K562 (cell line): Measurements from ENCODE around the gene DGKB. TPM values are rescaled to one million over a fixed set of nuclear protein-coding genes. Genes with fewer than 3 reads are reported as not detected.

ENCODE experiments used
- ATAC-seq: fragments of 200-7000 bp; cut with Tn5 transposase; 3 replicates; pipeline ENCODE4 v1.9.1; 2020; ENCODE audit warnings: moderate library complexity
- BruUV-seq: library from RNA; stranded (reverse); fragments of 400-500 nt; replicated peaks from 2 replicates; lab custom pipeline; 2021; lab: Mats Ljungman, UMichigan
- CTCF ChIA-PET: fragments of 300-600 bp; formaldehyde crosslinking; extraction: SDS; loops from one replicate; lab custom pipeline; 2021; ENCODE audit warnings: low intra/inter-chr PET ratio; lab: Yijun Ruan, JAX
- POLR2A ChIA-PET: fragments of 300-600, 350-650 bp; sonication (Branson Sonifier 250); formaldehyde crosslinking; extraction: SDS; loops from one replicate; lab custom pipeline; 2021; ENCODE audit warnings: antibody characterized with exemption, inconsistent platforms; lab: Yijun Ruan, JAX
- DNase-seq, 4 experiments: peaks; one replicate each; pipeline versions ENCODE4 v3.0.0 to v3.0.0-alpha.2; 2011 to 2018; ENCODE audit warnings: low spot score in 3 of 4, mixed read lengths in 3 of 4; ENCODE audit errors: extremely low read depth in 1 of 4
- FAIRE-seq: peaks from 2 replicates; lab custom pipeline; 2011; peaks lifted over from hg19 to GRCh38; lab: Jason Lieb, UNC
- H2AFZ ChIP-seq: 2 replicates; pipeline ENCODE4 v1.6.0; 2011; ENCODE audit warnings: low read depth, low read length, control low read depth, inconsistent platforms
- H3K27ac ChIP-seq: fragments of 200-600 bp; 3 replicates; pipeline ENCODE4 v1.8.0; 2011; ENCODE audit warnings: low read depth, mild to moderate bottlenecking, control low read depth, inconsistent platforms, low read length, moderate library complexity, mixed read lengths; ENCODE audit errors: extremely low read depth
- H3K27me3 ChIP-seq, 2 experiments: fragments of 300-600 bp in 1 of 2; 2 replicates in 1 of 2; 3 replicates in 1 of 2; pipeline versions ENCODE4 v1.6.0 to v1.8.0; 2011; ENCODE audit warnings: inconsistent platforms in 2 of 2, low read length in 2 of 2, mild to moderate bottlenecking in 1 of 2, mixed read lengths in 1 of 2, moderate library complexity in 1 of 2; ENCODE audit not compliant: control insufficient read depth in 2 of 2, insufficient read depth in 2 of 2
- H3K36me3 ChIP-seq: fragments of 300-600 bp; 3 replicates; pipeline ENCODE4 v1.8.0; 2011; ENCODE audit warnings: mild to moderate bottlenecking, low read length, inconsistent platforms; ENCODE audit not compliant: control insufficient read depth, insufficient read depth
- H3K4me1 ChIP-seq, 2 experiments: fragments of 200-600 bp in 1 of 2; replicated peaks in 1 of 2; 2 replicates in 1 of 2; 3 replicates in 1 of 2; pipeline versions ENCODE4 v1.5.1 to v1.8.0; 2011; ENCODE audit warnings: inconsistent platforms in 2 of 2, low read length in 2 of 2, mild to moderate bottlenecking in 1 of 2, mixed read lengths in 1 of 2, moderate library complexity in 1 of 2; ENCODE audit not compliant: control insufficient read depth in 2 of 2, insufficient read depth in 2 of 2
- H3K4me2 ChIP-seq: 2 replicates; pipeline ENCODE4 v1.6.1; 2011; ENCODE audit warnings: low read length, control low read depth, inconsistent platforms, mixed read lengths; ENCODE audit not compliant: insufficient read depth
- H3K4me3 ChIP-seq: fragments of 200-600 bp; sonication (generic), shearing (Covaris generic); 2 replicates; pipeline ENCODE4 v1.5.1; 2016; ENCODE audit warnings: control low read depth, inconsistent platforms
- H3K79me2 ChIP-seq: fragments of 200-600 bp; 3 replicates; pipeline ENCODE4 v1.8.0; 2011; ENCODE audit warnings: low read length, inconsistent platforms; ENCODE audit not compliant: control insufficient read depth, insufficient read depth
- H3K9ac ChIP-seq, 2 experiments: 2 replicates each; pipeline versions ENCODE4 v1.6.0 to v1.6.1; 2011; ENCODE audit warnings: low read depth in 2 of 2, low read length in 2 of 2, control low read depth in 1 of 2, inconsistent platforms in 1 of 2, mild to moderate bottlenecking in 1 of 2, mixed read lengths in 1 of 2; ENCODE audit not compliant: insufficient read depth in 1 of 2
- H3K9me1 ChIP-seq: one replicate; pipeline ENCODE4 v1.6.0; 2011; ENCODE audit warnings: inconsistent platforms, mild to moderate bottlenecking, low read length, moderate library complexity; ENCODE audit not compliant: control insufficient read depth, insufficient read depth
- H3K9me3 ChIP-seq: replicated peaks from 2 replicates; pipeline ENCODE4 v1.5.1; 2011; ENCODE audit warnings: low read depth, low read length, inconsistent platforms; ENCODE audit not compliant: control insufficient read depth, insufficient read depth
- H4K20me1 ChIP-seq: replicated peaks from 2 replicates; pipeline ENCODE4 v1.6.1; 2011; ENCODE audit warnings: low read length, inconsistent platforms, mixed read lengths; ENCODE audit not compliant: control insufficient read depth, insufficient read depth
- CBFA2T3 ChIP-seq: fragments of 450-650 bp; IDR thresholded peaks from 2 replicates; pipeline ENCODE4 v1.6.1; 2017
- CREBBP ChIP-seq: IDR thresholded peaks from one replicate; pipeline ENCODE4 v1.6.1; 2012; ENCODE audit warnings: low read depth, mild to moderate bottlenecking, control low read depth, inconsistent platforms, low read length
- NCOA2 ChIP-seq, 2 experiments: fragments of 450-650 bp; IDR thresholded peaks; 2 replicates each; pipeline ENCODE4 v1.6.1; 2018; ENCODE audit warnings: mild to moderate bottlenecking in 2 of 2, moderate library complexity in 1 of 2; ENCODE audit not compliant: partially characterized antibody in 2 of 2
- PBX2 ChIP-seq, 2 experiments: IDR thresholded peaks in 1 of 2; conservative IDR thresholded peaks in 1 of 2; 2 replicates each; pipeline ENCODE4 v1.6.1; 2016; ENCODE audit warnings: low read depth in 2 of 2, mild to moderate bottlenecking in 1 of 2, missing compliant biosample characterization in 1 of 2, missing genetic modification characterization in 1 of 2, moderate library complexity in 1 of 2
- TCF15 ChIP-seq: fragments of 250-450 bp; sonication (Bioruptor Pico); IDR thresholded peaks from 2 replicates; pipeline ENCODE4 v1.8.0; 2022; ENCODE audit warnings: moderate library complexity, mild to moderate bottlenecking, inconsistent platforms
- ZBTB33 ChIP-seq: sonication (generic); formaldehyde crosslinking; IDR thresholded peaks from 2 replicates; pipeline ENCODE4 v1.8.1; 2023; ENCODE audit warnings: mild to moderate bottlenecking, missing genetic modification reagents
- ZNF395 ChIP-seq: fragments of 200-800 bp; sonication (Bioruptor generic); IDR thresholded peaks from 2 replicates; pipeline ENCODE4 v1.6.1; 2017; ENCODE audit warnings: missing genetic modification characterization, missing compliant biosample characterization
- WGBS: fragments of 100-300 bp; shearing (Covaris generic); methylation state at CpG from one replicate; pipeline ENCODE4 v1.1.6; 2016; ENCODE audit warnings: low coverage, mixed read lengths; ENCODE audit not compliant: insufficient coverage; ENCODE audit errors: missing lambda C conversion rate; 5-methylcytosine and 5-hydroxymethylcytosine counted together
- in situ Hi-C: fragments of 300-500 bp; cut with MboI; formaldehyde crosslinking; loops from 4 replicates; pipeline ENCODE4 v1.15.0; 2018; ENCODE audit warnings: inconsistent platforms, mixed read lengths
- intact Hi-C: fragments of 100-400 bp; cut with micrococcal nuclease; formaldehyde crosslinking; loops from 2 replicates; pipeline ENCODE4 v1.14.2; 2022
- polyA plus RNA-seq, 8 experiments: library from polyadenylated mRNA; depleted of rRNA in 4 of 8; stranded (reverse) in 5 of 8; unstranded in 3 of 8; fragments of >200 nt; fragmentation: Nextera tagmentation in 2 of 8; fragmentation: Illumina TruSeq in 1 of 8; extraction: Ambion mirVana in 2 of 8; extraction: Trizol in 1 of 8; gene quantifications; 2 replicates each; pipeline versions ENCODE4 v1.2.1 to v1.2.3, GENCODE V29; 2011 to 2014; ENCODE audit warnings: inconsistent platforms in 1 of 8, missing spikeins in 1 of 8
- total RNA-seq, 7 experiments: library from RNA; depleted of rRNA in 6 of 7; stranded (reverse); fragments of >200 nt in 6 of 7; fragmentation: Illumina TruSeq in 2 of 7; extraction: Trizol in 2 of 7; gene quantifications; 2 replicates each; pipeline versions ENCODE4 v1.2.1 to v1.2.3, GENCODE V29; 2011 to 2021; ENCODE audit warnings: low replicate concordance in 1 of 7
- TF ChIP-seq, protein P1 (sequence below): fragments of 250-450 bp; sonication (Bioruptor Pico); IDR thresholded peaks from 2 replicates; pipeline ENCODE4 v1.5.0; 2020; ENCODE audit warnings: mild to moderate bottlenecking

The DGKB gene
- total and polyA plus RNA-seq, 9 of the 15 experiments (the other 6 are each of a cell fraction or from before 2014, with no cell fraction given), result 0.01 TPM; not detected in 8

GRCh38 chr7:14260011-14260410 lies 642.5 kb downstream of the DGKB start (continued):
- TF ChIP-seq PBX2 (CRISPR knock-in tag; IDR thresholded peaks at IDR 0.05; ENCODE audit: low read depth), result no peak
- TF ChIP-seq PBX2 (tag; conservative IDR thresholded peaks at IDR 0.05; ENCODE audit: low read depth), result no peak
- TF ChIP-seq ZBTB33 (CRISPR knock-in tag), result no peak

GRCh38 chr7:14258861-14259260 lies 643.7 kb downstream of the DGKB start:
- no peaks in the 10 kb centered on the region for H4K20me1 ChIP-seq
- intact Hi-C loops, result no loop called here
- H3K9me1 ChIP-seq, result no peaks in the 10 kb centered on the region
- in situ Hi-C loops, result no loop called here
- no peaks in the 10 kb centered on the region for H3K36me3 ChIP-seq
- no peak overlapping the region for H3K9ac ChIP-seq
- no peak overlapping the region for H3K27ac ChIP-seq
- H3K4me1 ChIP-seq, result no peaks in the 10 kb centered on the region
- H3K4me2 ChIP-seq, result no peak overlapping the region
- no peak overlapping the region for H3K4me3 ChIP-seq
- ChIA-PET POLR2A (no interaction called here), CTCF (no interaction called here)
- no peak for FAIRE-seq
- no peak overlapping the region for H2AFZ ChIP-seq
- no peak for DNase-seq
- no TSS peak for BruUV-seq
- no peaks in the 10 kb centered on the region for H3K9me3 ChIP-seq
- H3K79me2 ChIP-seq, result no peaks in the 10 kb centered on the region
- WGBS, result 0% methylated on average over 1 of the region's 1 CpG
- no peaks in the 10 kb centered on the region for H3K27me3 ChIP-seq
- ATAC-seq, result no peak
- TF ChIP-seq CREBBP (no peak), CBFA2T3 (no peak), TCF15 (no peak), ZNF395 (CRISPR knock-in tag) (no peak), NCOA2 (IDR thresholded peaks at IDR 0.05; ENCODE audit: partially characterized antibody in 2 of 2) (no peak)
- TF ChIP-seq, protein P1, sequence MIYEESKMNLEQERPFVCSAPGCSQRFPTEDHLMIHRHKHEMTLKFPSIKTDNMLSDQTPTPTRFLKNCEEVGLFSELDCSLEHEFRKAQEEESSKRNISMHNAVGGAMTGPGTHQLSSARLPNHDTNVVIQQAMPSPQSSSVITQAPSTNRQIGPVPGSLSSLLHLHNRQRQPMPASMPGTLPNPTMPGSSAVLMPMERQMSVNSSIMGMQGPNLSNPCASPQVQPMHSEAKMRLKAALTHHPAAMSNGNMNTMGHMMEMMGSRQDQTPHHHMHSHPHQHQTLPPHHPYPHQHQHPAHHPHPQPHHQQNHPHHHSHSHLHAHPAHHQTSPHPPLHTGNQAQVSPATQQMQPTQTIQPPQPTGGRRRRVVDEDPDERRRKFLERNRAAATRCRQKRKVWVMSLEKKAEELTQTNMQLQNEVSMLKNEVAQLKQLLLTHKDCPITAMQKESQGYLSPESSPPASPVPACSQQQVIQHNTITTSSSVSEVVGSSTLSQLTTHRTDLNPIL (CRISPR knock-in tag), result no peak
